NCI-H226 (cell line): ENCODE data around the gene TMEM150B.

Source experiments
- DNase-seq: peaks from one replicate; pipeline ENCODE4 v3.0.0-alpha.2; 2015

TMEM150B gene

DNA sequence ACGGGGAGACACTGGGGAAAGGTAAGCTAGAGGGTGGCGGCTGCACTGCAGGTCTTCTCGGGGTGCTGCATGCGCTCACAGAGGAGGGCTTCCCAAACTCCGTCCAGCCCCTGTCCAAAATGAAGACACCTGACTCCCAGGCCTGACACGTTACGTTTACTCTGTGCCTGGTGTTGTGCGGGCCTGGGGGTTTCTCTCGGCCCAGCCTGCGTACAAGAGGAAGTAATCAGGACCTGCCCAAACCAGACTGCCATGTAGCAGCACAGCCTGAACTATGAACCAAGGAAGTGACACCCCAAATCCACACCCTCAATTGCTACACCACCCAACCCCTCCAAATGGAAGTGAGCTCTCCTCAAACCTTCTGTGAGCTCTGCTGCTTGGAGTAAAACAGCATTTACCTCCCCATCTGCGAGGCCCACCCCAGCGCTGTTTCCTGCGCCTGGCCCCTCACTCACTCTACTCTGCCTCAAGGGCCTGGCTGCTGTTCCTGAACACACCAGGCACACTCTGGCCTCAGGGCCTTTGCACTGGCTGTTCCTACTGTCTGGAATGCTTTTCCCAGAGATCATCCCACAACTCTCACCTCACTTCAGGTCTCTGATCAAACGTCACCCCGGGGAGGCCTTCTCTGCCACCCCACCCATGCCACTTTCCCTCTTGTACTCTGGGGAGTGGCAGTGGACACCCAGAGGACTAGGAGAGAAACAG, 48.3 kb downstream of the TMEM150B start:
- no peak for DNase-seq

DNA sequence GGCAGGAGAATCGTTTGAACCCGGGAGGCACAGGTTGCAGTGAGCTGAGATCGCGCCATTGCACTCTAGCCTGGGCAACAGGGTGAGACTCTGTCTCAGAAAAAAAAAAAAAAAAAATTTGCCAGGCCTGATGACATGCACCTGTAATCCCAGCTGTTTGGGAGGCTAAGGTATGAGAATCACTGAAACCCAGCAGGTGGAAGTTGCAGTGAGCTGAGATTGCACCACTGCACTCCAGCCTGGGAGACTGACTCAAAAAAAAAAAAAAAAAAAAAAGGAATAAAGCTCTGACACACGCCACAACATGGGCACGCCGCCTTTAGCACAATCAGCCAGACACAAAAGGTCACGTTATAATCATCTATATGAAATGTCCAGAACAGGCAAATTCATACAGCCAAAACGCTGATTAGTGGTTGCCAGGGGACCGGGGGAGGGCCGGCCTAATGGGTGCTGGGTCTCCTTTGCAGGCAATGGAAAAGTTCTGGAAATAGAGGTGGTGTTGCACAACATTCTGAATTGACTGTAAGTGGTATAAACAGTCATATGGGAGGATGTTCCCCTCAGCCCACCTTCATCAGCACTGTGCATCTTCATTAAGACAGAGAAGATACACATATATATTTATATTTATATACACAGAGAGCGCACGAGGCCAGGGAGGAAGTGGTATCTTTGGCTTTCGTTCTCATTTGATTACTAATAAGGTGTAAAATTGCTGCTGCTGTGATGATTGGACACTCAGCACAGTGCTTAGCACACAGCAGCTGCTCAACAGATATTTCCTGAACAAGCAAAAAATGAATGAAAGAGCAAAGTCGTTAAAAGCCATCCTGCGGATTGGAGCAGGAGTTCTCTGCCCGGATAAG, 49.1 kb downstream of the TMEM150B start:
- DNase-seq = no peak

DNA sequence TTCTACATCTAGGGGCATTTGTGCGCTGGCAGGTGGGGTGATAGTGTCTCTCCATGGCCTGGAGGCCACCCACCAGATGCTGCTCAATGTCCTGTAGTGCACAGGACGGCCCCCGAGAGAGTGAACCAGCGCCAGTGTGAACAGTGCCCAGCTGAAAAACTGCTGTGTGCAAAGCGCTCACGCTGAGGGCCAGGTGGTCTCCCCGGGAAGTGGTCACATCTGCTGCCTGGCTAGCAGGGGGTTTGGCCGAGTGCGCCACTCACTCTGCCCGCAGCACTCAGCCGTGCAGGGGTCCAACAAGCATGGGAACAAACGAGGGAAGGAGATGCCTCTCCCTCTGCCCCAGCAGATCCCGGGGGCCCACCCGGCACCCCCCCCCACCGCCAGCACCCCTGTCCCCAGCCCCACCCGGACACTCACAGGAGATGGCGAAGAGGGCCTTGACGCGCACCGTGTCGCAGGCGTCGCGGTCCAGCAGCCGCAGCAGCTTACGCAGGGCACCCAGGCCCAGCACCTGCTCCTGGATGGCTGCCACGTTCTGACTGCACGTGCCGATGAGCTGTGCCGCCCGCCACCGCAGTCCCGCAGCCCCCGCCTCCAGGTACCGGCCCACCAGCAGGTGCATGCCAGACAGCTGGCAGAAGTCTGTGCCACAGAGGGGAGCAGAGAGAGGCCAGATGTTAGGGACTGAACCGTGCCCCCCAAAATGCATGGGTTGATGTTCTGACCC, 51.0 kb downstream of the TMEM150B start:
- no peak for DNase-seq

GRCh38 chr19:55272142-55272541, 53.0 kb downstream of the TMEM150B start:
- no peak for DNase-seq

- no peak for DNase-seq
Measured at GRCh38 chr19:55270172-55270942, 54.8 kb downstream of the TMEM150B start.

- no peak for DNase-seq
Measured at GRCh38 chr19:55269299-55269698, 55.8 kb downstream of the TMEM150B start.

- DNase-seq = no peak
Measured at GRCh38 chr19:55266840-55267239, 58.3 kb downstream of the TMEM150B start.

DNA sequence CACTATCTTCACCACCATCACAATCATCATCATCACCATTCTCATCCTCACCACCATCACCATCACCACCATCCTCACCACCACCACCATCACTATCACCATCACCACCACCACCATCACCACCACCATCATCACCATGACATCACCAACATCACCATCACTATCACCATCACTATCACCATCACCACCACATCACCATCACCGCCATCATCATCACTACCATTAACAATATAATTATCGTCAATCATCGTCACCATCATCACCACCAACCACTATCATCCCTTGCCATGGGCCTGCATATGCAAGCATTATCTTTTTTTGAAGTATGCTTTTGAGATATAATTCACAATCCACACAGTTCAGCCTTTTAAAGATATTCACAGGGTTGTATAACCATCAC, 58.7 kb downstream of the TMEM150B start:
- DNase-seq = no peak

DNA sequence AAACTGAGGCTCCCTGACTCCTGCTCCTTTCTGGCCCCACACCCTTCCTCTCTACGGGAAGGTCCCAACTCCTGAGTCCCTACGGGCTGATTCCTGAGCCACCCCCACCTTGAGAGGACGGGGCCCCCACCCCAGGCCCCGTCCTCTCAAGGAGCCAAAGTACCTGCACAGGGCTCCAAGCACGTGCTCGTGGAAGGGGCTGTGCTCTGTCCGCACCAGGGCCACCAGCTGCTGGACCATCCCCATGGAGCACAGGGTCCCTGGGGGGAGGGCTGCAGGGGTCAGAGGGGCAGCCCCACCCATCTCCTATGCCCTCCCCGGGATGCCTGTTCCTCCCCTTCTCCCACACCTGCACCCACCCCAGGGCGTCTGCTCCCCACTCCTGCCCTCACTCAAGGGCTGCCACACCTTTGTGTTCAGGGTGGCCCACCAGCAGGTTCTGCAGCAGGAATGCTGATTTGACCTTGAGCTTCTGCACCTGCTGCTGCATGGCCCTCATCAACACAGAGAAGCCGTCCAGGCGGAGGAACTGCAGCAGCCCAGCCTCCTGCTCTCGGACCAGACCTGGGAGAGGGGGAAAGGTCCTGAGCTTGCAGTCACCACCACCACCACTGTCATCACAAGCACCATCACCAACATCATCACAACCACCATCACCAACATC, 59.3 kb downstream of the TMEM150B start:
- DNase-seq = no peak

GRCh38 chr19:55265173-55265572, 60.0 kb downstream of the TMEM150B start:
- no peak for DNase-seq

DNA sequence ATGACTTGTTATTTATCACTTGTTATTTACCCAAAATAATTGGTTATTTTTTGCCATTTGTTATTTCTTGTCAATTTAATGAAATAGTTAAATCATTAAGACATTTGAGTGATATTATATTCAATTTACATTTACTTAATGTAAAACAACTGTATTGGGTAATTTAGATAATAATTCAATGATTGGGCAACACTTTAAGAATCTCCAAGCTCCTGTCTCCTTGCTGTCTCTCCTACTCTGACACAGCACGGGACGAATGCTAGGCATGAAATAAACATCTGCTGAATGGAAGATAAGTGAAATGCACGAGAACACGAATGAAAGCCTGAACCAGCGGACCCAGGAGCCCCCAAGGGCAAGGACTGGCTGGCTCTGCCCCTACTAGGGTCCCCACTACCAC, 60.6 kb downstream of the TMEM150B start:
- no peak for DNase-seq
